Liver (tissue), 9 donors: ENCODE data around the gene FRYL. TPM values are rescaled to one million over a fixed set of nuclear protein-coding genes. Genes with fewer than 3 reads are reported as not detected.

Experiments
- DNase-seq: peaks from one replicate; pipeline ENCODE4 v3.0.0-alpha.2; 2017; ENCODE audit warnings: low spot score
- H3K27ac ChIP-seq, 2 donors: one replicate each; pipeline ENCODE4 v1.7.0; 2013; ENCODE audit warnings: inconsistent platforms in 2 of 2, low read length in 2 of 2, control low read depth in 1 of 2, low read depth in 1 of 2, mild to moderate bottlenecking in 1 of 2
- H3K27me3 ChIP-seq, 4 donors: one replicate each; pipeline versions ENCODE4 v1.6.1 to v1.7.0; 2013; ENCODE audit warnings: low read length in 3 of 4, inconsistent platforms in 1 of 4, mild to moderate bottlenecking in 1 of 4, moderate library complexity in 1 of 4; ENCODE audit not compliant: control insufficient read depth in 4 of 4, insufficient read depth in 4 of 4
- H3K36me3 ChIP-seq, 4 donors: one replicate each; pipeline versions ENCODE4 v1.6.1 to v1.7.0; 2013; ENCODE audit warnings: low read length in 3 of 4, mild to moderate bottlenecking in 3 of 4, low read depth in 1 of 4, moderate library complexity in 1 of 4; ENCODE audit not compliant: control insufficient read depth in 4 of 4, insufficient read depth in 3 of 4
- H3K4me1 ChIP-seq, 4 donors: one replicate each; pipeline versions ENCODE4 v1.6.1 to v1.7.0; 2013; ENCODE audit warnings: low read length in 3 of 4, mild to moderate bottlenecking in 3 of 4, moderate library complexity in 1 of 4; ENCODE audit not compliant: control insufficient read depth in 4 of 4, insufficient read depth in 4 of 4
- H3K4me3 ChIP-seq, 3 donors: one replicate each; pipeline versions ENCODE4 v1.6.1 to v1.7.0; 2013; ENCODE audit warnings: low read length in 3 of 3, control low read depth in 1 of 3, low read depth in 1 of 3, mild to moderate bottlenecking in 1 of 3
- H3K9ac ChIP-seq, 2 donors: one replicate each; pipeline ENCODE4 v1.7.0; 2013; ENCODE audit warnings: low read length in 2 of 2, mild to moderate bottlenecking in 2 of 2, moderate library complexity in 2 of 2, control low read depth in 1 of 2, low read depth in 1 of 2
- H3K9me3 ChIP-seq, 4 donors: one replicate each; pipeline versions ENCODE4 v1.6.1 to v1.7.0; 2013; ENCODE audit warnings: low read length in 3 of 4; ENCODE audit not compliant: control insufficient read depth in 4 of 4
- ATF3 ChIP-seq: IDR thresholded peaks from 2 replicates; pipeline ENCODE4 v1.6.1; 2016; ENCODE audit warnings: antibody characterized with exemption
- EGR1 ChIP-seq, 2 donors: IDR thresholded peaks; 2 replicates each; pipeline ENCODE4 v1.6.1; 2016 to 2018; ENCODE audit warnings: antibody characterized with exemption in 2 of 2, low read depth in 2 of 2
- FOXA1 ChIP-seq: IDR thresholded peaks from 2 replicates; pipeline ENCODE4 v1.6.1; 2016; ENCODE audit warnings: antibody characterized with exemption
- FOXA2 ChIP-seq: IDR thresholded peaks from 2 replicates; pipeline ENCODE4 v1.6.1; 2016; ENCODE audit warnings: antibody characterized with exemption
- GABPA ChIP-seq, 2 donors: IDR thresholded peaks in 1 of 2; conservative IDR thresholded peaks in 1 of 2; 2 replicates each; pipeline ENCODE4 v1.6.1; 2016; ENCODE audit warnings: antibody characterized with exemption in 2 of 2, mild to moderate bottlenecking in 1 of 2, moderate library complexity in 1 of 2
- HNF4A ChIP-seq, 2 donors: conservative IDR thresholded peaks; 2 replicates each; pipeline ENCODE4 v1.6.1; 2016; ENCODE audit warnings: antibody characterized with exemption in 2 of 2, mild to moderate bottlenecking in 2 of 2
- HNF4G ChIP-seq: IDR thresholded peaks from 2 replicates; pipeline ENCODE4 v1.6.1; 2016; ENCODE audit warnings: antibody characterized with exemption
- JUND ChIP-seq, 2 donors: IDR thresholded peaks; 2 replicates each; pipeline ENCODE4 v1.6.1; 2016; ENCODE audit warnings: antibody characterized with exemption in 2 of 2
- MAX ChIP-seq: IDR thresholded peaks from 2 replicates; pipeline ENCODE4 v1.6.1; 2016; ENCODE audit warnings: antibody characterized with exemption
- NR2F2 ChIP-seq: IDR thresholded peaks from 2 replicates; pipeline ENCODE4 v1.6.1; 2016; ENCODE audit warnings: antibody characterized with exemption
- RAD21 ChIP-seq, 2 donors: IDR thresholded peaks; 2 replicates each; pipeline ENCODE4 v1.6.1; 2016; ENCODE audit warnings: antibody characterized with exemption in 2 of 2, mild to moderate bottlenecking in 2 of 2
- RXRA ChIP-seq, 2 donors: IDR thresholded peaks; 2 replicates each; pipeline ENCODE4 v1.6.1; 2017 to 2018; ENCODE audit warnings: antibody characterized with exemption in 2 of 2, mild to moderate bottlenecking in 1 of 2
- SP1 ChIP-seq: IDR thresholded peaks from 2 replicates; pipeline ENCODE4 v1.6.1; 2018; ENCODE audit warnings: antibody characterized with exemption, mild to moderate bottlenecking
- TAF1 ChIP-seq: conservative IDR thresholded peaks from 2 replicates; pipeline ENCODE4 v1.6.1; 2016; ENCODE audit warnings: antibody characterized with exemption, mild to moderate bottlenecking
- YY1 ChIP-seq: IDR thresholded peaks from 2 replicates; pipeline ENCODE4 v1.6.1; 2016; ENCODE audit warnings: antibody characterized with exemption, mild to moderate bottlenecking
- ZBTB33 ChIP-seq: IDR thresholded peaks from 2 replicates; pipeline ENCODE4 v1.6.1; 2016; ENCODE audit warnings: antibody characterized with exemption
- WGBS: extraction: QIAGEN DNeasy Blood & Tissue Kit; methylation state at CpG from one replicate; pipeline ENCODE4 v1.1.7; 2013; 5-methylcytosine and 5-hydroxymethylcytosine counted together
- polyA plus RNA-seq, 2 donors: library from polyadenylated mRNA; stranded (reverse) in 1 of 2; unstranded in 1 of 2; fragments of 200-250 nt in 1 of 2; fragments of >200 nt in 1 of 2; fragmentation: Nextera tagmentation in 1 of 2; extraction: Ambion mirVana in 1 of 2; gene quantifications; one replicate each; pipeline versions ENCODE4 v1.2.1 to v1.2.3, GENCODE V29; 2013 to 2015
- total RNA-seq, 2 donors: library from RNA; depleted of rRNA; stranded (reverse); fragments of >200 nt; gene quantifications; one replicate each; pipeline ENCODE4 v1.2.3, GENCODE V29; 2014
- TF ChIP-seq, protein P1 (sequence below): fragments of 150-350 bp; IDR thresholded peaks from 2 replicates; pipeline ENCODE4 v1.5.1; 2017; ENCODE audit warnings: improper control_type of control experiment, low read depth, low read length; ENCODE audit not compliant: missing input control
- TF ChIP-seq, protein P2 (sequence below): IDR thresholded peaks from 2 replicates; pipeline ENCODE4 v1.6.1; 2016; ENCODE audit warnings: antibody characterized with exemption, mild to moderate bottlenecking
- donor health status: healthy.
- donor health status: healthy.
- donor health status: healthy.
- donor health status: healthy.
- donor health status: healthy.

The FRYL gene
- total and polyA plus RNA-seq, 4 donors = 5.3 to 79.0 (median 27.2) TPM

- Histone ChIP-seq H3K9me3 (no peaks in the 10 kb centered on the region), H3K27ac (no peak overlapping the region), H3K4me1 (peaks cover 0 to 6% (median 2%) of the 10 kb centered on the region in 4 donors), H3K36me3 (no peaks in the 10 kb centered on the region), H3K27me3 (no peaks in the 10 kb centered on the region), H3K9ac (no peak overlapping the region), H3K4me3 (no peak overlapping the region)
- peak; percentile 7 for TF ChIP-seq ZBTB33
- TF ChIP-seq SP1 = peak; percentile 42
- TF ChIP-seq FOXA1 = no peak
- peak in 1 of 2 donors; percentile 24 for TF ChIP-seq JUND (IDR thresholded peaks at IDR 0.05)
- peak; percentile 47 for TF ChIP-seq YY1
- peak in 1 of 2 donors; percentile 14 for TF ChIP-seq GABPA (IDR thresholded peaks at IDR 0.05 in 1 of 2, conservative IDR thresholded peaks at IDR 0.05 in 1 of 2)
- no peak for TF ChIP-seq FOXA2
- TF ChIP-seq ATF3 = peak; percentile 56
- peak; percentile 14 for TF ChIP-seq MAX
- peak; percentile 63 to 76 for TF ChIP-seq HNF4A (conservative IDR thresholded peaks at IDR 0.05)
- DNase-seq = no peak
Observed at GRCh38 chr4:48790561-48790960, 10.5 kb upstream of the FRYL start.

- Histone ChIP-seq H3K36me3 (no peaks in the 10 kb centered on the region), H3K27ac (no peak overlapping the region), H3K27me3 (no peaks in the 10 kb centered on the region), H3K9me3 (no peaks in the 10 kb centered on the region), H3K9ac (no peak overlapping the region), H3K4me3 (no peak overlapping the region), H3K4me1 (peaks cover 0 to 6% (median 2%) of the 10 kb centered on the region in 4 donors)
- 85% methylated on average over 1 of the region's 1 CpG for WGBS
- no peak for DNase-seq
- TF ChIP-seq RAD21 (IDR thresholded peaks at IDR 0.05) (no peak), RXRA (IDR thresholded peaks at IDR 0.05) (no peak), EGR1 (IDR thresholded peaks at IDR 0.05; ENCODE audit: low read depth in 2 of 2) (no peak), NR2F2 (no peak), HNF4G (no peak), SP1 (no peak), TAF1 (no peak), JUND (IDR thresholded peaks at IDR 0.05) (no peak), GABPA (IDR thresholded peaks at IDR 0.05 in 1 of 2, conservative IDR thresholded peaks at IDR 0.05 in 1 of 2) (no peak), ATF3 (no peak), FOXA1 (no peak), ZBTB33 (no peak), FOXA2 (no peak), YY1 (no peak), HNF4A (conservative IDR thresholded peaks at IDR 0.05) (no peak), MAX (no peak)
- TF ChIP-seq, protein P1, sequence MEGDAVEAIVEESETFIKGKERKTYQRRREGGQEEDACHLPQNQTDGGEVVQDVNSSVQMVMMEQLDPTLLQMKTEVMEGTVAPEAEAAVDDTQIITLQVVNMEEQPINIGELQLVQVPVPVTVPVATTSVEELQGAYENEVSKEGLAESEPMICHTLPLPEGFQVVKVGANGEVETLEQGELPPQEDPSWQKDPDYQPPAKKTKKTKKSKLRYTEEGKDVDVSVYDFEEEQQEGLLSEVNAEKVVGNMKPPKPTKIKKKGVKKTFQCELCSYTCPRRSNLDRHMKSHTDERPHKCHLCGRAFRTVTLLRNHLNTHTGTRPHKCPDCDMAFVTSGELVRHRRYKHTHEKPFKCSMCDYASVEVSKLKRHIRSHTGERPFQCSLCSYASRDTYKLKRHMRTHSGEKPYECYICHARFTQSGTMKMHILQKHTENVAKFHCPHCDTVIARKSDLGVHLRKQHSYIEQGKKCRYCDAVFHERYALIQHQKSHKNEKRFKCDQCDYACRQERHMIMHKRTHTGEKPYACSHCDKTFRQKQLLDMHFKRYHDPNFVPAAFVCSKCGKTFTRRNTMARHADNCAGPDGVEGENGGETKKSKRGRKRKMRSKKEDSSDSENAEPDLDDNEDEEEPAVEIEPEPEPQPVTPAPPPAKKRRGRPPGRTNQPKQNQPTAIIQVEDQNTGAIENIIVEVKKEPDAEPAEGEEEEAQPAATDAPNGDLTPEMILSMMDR = no peak
- TF ChIP-seq, protein P2, sequence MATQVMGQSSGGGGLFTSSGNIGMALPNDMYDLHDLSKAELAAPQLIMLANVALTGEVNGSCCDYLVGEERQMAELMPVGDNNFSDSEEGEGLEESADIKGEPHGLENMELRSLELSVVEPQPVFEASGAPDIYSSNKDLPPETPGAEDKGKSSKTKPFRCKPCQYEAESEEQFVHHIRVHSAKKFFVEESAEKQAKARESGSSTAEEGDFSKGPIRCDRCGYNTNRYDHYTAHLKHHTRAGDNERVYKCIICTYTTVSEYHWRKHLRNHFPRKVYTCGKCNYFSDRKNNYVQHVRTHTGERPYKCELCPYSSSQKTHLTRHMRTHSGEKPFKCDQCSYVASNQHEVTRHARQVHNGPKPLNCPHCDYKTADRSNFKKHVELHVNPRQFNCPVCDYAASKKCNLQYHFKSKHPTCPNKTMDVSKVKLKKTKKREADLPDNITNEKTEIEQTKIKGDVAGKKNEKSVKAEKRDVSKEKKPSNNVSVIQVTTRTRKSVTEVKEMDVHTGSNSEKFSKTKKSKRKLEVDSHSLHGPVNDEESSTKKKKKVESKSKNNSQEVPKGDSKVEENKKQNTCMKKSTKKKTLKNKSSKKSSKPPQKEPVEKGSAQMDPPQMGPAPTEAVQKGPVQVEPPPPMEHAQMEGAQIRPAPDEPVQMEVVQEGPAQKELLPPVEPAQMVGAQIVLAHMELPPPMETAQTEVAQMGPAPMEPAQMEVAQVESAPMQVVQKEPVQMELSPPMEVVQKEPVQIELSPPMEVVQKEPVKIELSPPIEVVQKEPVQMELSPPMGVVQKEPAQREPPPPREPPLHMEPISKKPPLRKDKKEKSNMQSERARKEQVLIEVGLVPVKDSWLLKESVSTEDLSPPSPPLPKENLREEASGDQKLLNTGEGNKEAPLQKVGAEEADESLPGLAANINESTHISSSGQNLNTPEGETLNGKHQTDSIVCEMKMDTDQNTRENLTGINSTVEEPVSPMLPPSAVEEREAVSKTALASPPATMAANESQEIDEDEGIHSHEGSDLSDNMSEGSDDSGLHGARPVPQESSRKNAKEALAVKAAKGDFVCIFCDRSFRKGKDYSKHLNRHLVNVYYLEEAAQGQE = no peak
Observed at GRCh38 chr4:48787056-48787455, 7.0 kb upstream of the FRYL start.
